HepG2 (cell line): Measurements from ENCODE around the gene SRSF10. TPM values are rescaled to one million over a fixed set of nuclear protein-coding genes. Genes with fewer than 3 reads are reported as not detected.

Source experiments
- EP300 ChIP-seq, 3 experiments: sonication (generic) in 1 of 3; formaldehyde crosslinking in 1 of 3; IDR thresholded peaks; 2 replicates each; pipeline versions ENCODE4 v1.5.1 to v1.6.1; 2011 to 2020; ENCODE audit warnings: low read depth in 2 of 3, low read length in 2 of 3, borderline replicate concordance in 1 of 3, improper control_type of control experiment in 1 of 3, mild to moderate bottlenecking in 1 of 3, missing genetic modification reagents in 1 of 3, moderate library complexity in 1 of 3
- HMG20A ChIP-seq: IDR thresholded peaks from 2 replicates; pipeline ENCODE4 v1.6.1; 2016; ENCODE audit warnings: borderline replicate concordance
- KLF15 ChIP-seq: sonication (generic); formaldehyde crosslinking; IDR thresholded peaks from 2 replicates; pipeline ENCODE4 v1.8.1; 2023; ENCODE audit warnings: borderline replicate concordance, mild to moderate bottlenecking, inconsistent platforms, missing genetic modification reagents, mixed read lengths
- MAFG ChIP-seq: sonication (generic); formaldehyde crosslinking; IDR thresholded peaks from 2 replicates; pipeline ENCODE4 v1.5.1; 2020; ENCODE audit warnings: mild to moderate bottlenecking, missing genetic modification reagents
- MATR3 ChIP-seq: sonication (generic); formaldehyde crosslinking; IDR thresholded peaks from 2 replicates; pipeline ENCODE4 v1.4.0; 2020; ENCODE audit warnings: missing genetic modification reagents
- MIXL1 ChIP-seq: IDR thresholded peaks from 2 replicates; pipeline ENCODE4 v1.6.1; 2016
- MYPOP ChIP-seq: sonication (generic); formaldehyde crosslinking; IDR thresholded peaks from 2 replicates; pipeline ENCODE4 v1.8.1; 2023; ENCODE audit warnings: mild to moderate bottlenecking, moderate library complexity, missing genetic modification reagents
- NFATC3 ChIP-seq: sonication (generic); formaldehyde crosslinking; IDR thresholded peaks from 2 replicates; pipeline ENCODE4 v1.5.1; 2020; ENCODE audit warnings: mild to moderate bottlenecking, missing genetic modification reagents
- NFRKB ChIP-seq: fragments of 450-650 bp; IDR thresholded peaks from 2 replicates; pipeline ENCODE4 v1.6.1; 2017
- NR2F1 ChIP-seq, 2 experiments: fragments of 450-650 bp in 1 of 2; formaldehyde crosslinking in 1 of 2; IDR thresholded peaks; 2 replicates each; pipeline versions ENCODE4 v1.5.0 to v1.6.1; 2016 to 2020; ENCODE audit warnings: mild to moderate bottlenecking in 1 of 2, missing compliant biosample characterization in 1 of 2, missing genetic modification reagents in 1 of 2, moderate library complexity in 1 of 2
- NR3C1 ChIP-seq: sonication (generic); formaldehyde crosslinking; IDR thresholded peaks from 2 replicates; pipeline ENCODE4 v1.4.0; 2020; ENCODE audit warnings: missing genetic modification reagents
- SIN3B ChIP-seq: fragments of 150-350 bp; IDR thresholded peaks from 2 replicates; pipeline ENCODE4 v1.6.1; 2014; ENCODE audit warnings: low read length
- SMARCC2 ChIP-seq: fragments of 450-650 bp; IDR thresholded peaks from 2 replicates; pipeline ENCODE4 v1.6.1; 2017; ENCODE audit warnings: antibody characterized with exemption, mild to moderate bottlenecking
- SP5 ChIP-seq: IDR thresholded peaks from 2 replicates; pipeline ENCODE4 v1.6.1; 2016; ENCODE audit warnings: low read depth, borderline replicate concordance
- TBL1XR1 ChIP-seq: fragments of 150-350 bp; IDR thresholded peaks from 2 replicates; pipeline ENCODE4 v1.6.1; 2014; ENCODE audit warnings: borderline replicate concordance, low read length; ENCODE audit not compliant: partially characterized antibody
- TBX3 ChIP-seq: fragments of 450-650 bp; IDR thresholded peaks from 2 replicates; pipeline ENCODE4 v1.6.1; 2017; ENCODE audit warnings: antibody characterized with exemption, mild to moderate bottlenecking, inconsistent platforms, borderline replicate concordance
- TFE3 ChIP-seq: IDR thresholded peaks from 2 replicates; pipeline ENCODE4 v1.6.1; 2016
- ZFP37 ChIP-seq: sonication (generic); formaldehyde crosslinking; IDR thresholded peaks from 2 replicates; pipeline ENCODE4 v1.4.0; 2020; ENCODE audit warnings: missing genetic modification reagents, borderline replicate concordance
- ZKSCAN8 ChIP-seq: IDR thresholded peaks from 2 replicates; pipeline ENCODE4 v1.6.1; 2016; ENCODE audit warnings: borderline replicate concordance, missing genetic modification reagents, missing compliant biosample characterization
- ZNF224 ChIP-seq: sonication (generic); formaldehyde crosslinking; IDR thresholded peaks from 2 replicates; pipeline ENCODE4 v1.5.0; 2020; ENCODE audit warnings: mild to moderate bottlenecking, missing genetic modification reagents
- ZNF383 ChIP-seq: sonication (generic); formaldehyde crosslinking; IDR thresholded peaks from 2 replicates; pipeline ENCODE4 v1.4.0; 2020; ENCODE audit warnings: missing genetic modification reagents, mild to moderate bottlenecking, borderline replicate concordance
- ZNF414 ChIP-seq: sonication (generic); formaldehyde crosslinking; IDR thresholded peaks from 2 replicates; pipeline ENCODE4 v1.5.0; 2020; ENCODE audit warnings: missing genetic modification reagents
- ZNF572 ChIP-seq: sonication (generic); formaldehyde crosslinking; IDR thresholded peaks from 2 replicates; pipeline ENCODE4 v1.5.1; 2020; ENCODE audit warnings: mild to moderate bottlenecking, missing genetic modification reagents
- ZNF672 ChIP-seq: sonication (generic); formaldehyde crosslinking; IDR thresholded peaks from 2 replicates; pipeline ENCODE4 v1.8.1; 2022; ENCODE audit warnings: missing genetic modification reagents
- ZNF770 ChIP-seq: sonication (generic); formaldehyde crosslinking; IDR thresholded peaks from 2 replicates; pipeline ENCODE4 v1.5.0; 2020; ENCODE audit warnings: mild to moderate bottlenecking, missing genetic modification reagents
- polyA plus RNA-seq, 8 experiments: library from polyadenylated mRNA; depleted of rRNA in 3 of 8; stranded (reverse) in 7 of 8; unstranded in 1 of 8; fragments of >200 nt; fragmentation: Illumina TruSeq in 4 of 8; extraction: Trizol in 4 of 8; gene quantifications; 2 replicates each; pipeline versions ENCODE4 v1.2.1 to v1.2.3, GENCODE V29; 2011 to 2016; ENCODE audit warnings: low read depth in 4 of 8, missing spikeins in 1 of 8, mixed read lengths in 1 of 8; ENCODE audit not compliant: insufficient read depth in 1 of 8
- total RNA-seq, 5 experiments: library from RNA; depleted of rRNA; stranded (reverse); fragments of >200 nt; fragmentation: Illumina TruSeq; extraction: Trizol; gene quantifications; 2 replicates each; pipeline ENCODE4 v1.2.3, GENCODE V29; 2016; ENCODE audit warnings: low read depth in 1 of 5

Gene SRSF10
- total and polyA plus RNA-seq, 2 of the 13 experiments (the other 11 are each of a cell fraction or from before 2014, with no cell fraction given) = 126 to 186 TPM

- peak; percentile 92; the same call in 1 of the 2 replicates for TF ChIP-seq NFRKB
- TF ChIP-seq MAFG (CRISPR knock-in tag) = no peak
- no peak for TF ChIP-seq NR3C1 (CRISPR knock-in tag)
- peak; percentile 75 for TF ChIP-seq SIN3B
- TF ChIP-seq MYPOP (CRISPR knock-in tag) = peak; percentile 82
- TF ChIP-seq SMARCC2 = no peak
- no peak for TF ChIP-seq ZNF572
- peak; percentile 56; the same call in 1 of the 2 replicates for TF ChIP-seq SP5
- TF ChIP-seq NFATC3 (CRISPR knock-in tag) = no peak
- TF ChIP-seq TFE3 (CRISPR knock-in tag) = peak; percentile 68
- TF ChIP-seq ZKSCAN8 (CRISPR knock-in tag) = no peak
- no peak for TF ChIP-seq ZNF672 (CRISPR knock-in tag)
- TF ChIP-seq KLF15 = 0 out of 2 replicates have a peak, but pooled peaks have one; percentile 32
- peak in 1 of 2 experiments; percentile 83; a peak in 3 of 4 replicates for TF ChIP-seq EP300 (IDR thresholded peaks at IDR 0.05; ENCODE audit: low read depth in 2 of 2, low read length in 2 of 2)
- no peak for TF ChIP-seq EP300 (CRISPR knock-in tag; IDR thresholded peaks at IDR 0.05; ENCODE audit: borderline replicate concordance)
- no peak; the same call in 1 of the 2 replicates for TF ChIP-seq ZNF414 (CRISPR knock-in tag)
- 0 out of 2 replicates have a peak, but pooled peaks have one; percentile 83 for TF ChIP-seq ZNF383 (CRISPR knock-in tag)
- TF ChIP-seq TBX3 = no peak
- TF ChIP-seq MATR3 (CRISPR knock-in tag) = no peak
- peak; percentile 30 for TF ChIP-seq TBL1XR1
- peak; percentile 20; the same call in 1 of the 2 replicates for TF ChIP-seq MIXL1 (CRISPR knock-in tag)
- TF ChIP-seq NR2F1 (CRISPR knock-in tag; IDR thresholded peaks at IDR 0.05) = no peak
- TF ChIP-seq HMG20A = no peak
- TF ChIP-seq ZFP37 (CRISPR knock-in tag) = peak; percentile 31; the same call in 1 of the 2 replicates
- peak; percentile 62 for TF ChIP-seq ZNF770 (CRISPR knock-in tag)
- peak; percentile 95; the same call in 1 of the 2 replicates for TF ChIP-seq ZNF224 (CRISPR knock-in tag)
Measured at GRCh38 chr1:23959461-23960290, 20.5 kb downstream of the SRSF10 start, which contains the start of gene PNRC2 (continued).
